RWPE2 (cell line): ENCODE data around the gene DGLUCY.

Source experiments
- ATAC-seq: fragments of 200-7000 bp; cut with Tn5 transposase; 3 replicates; pipeline ENCODE4 v1.9.1; 2021; ENCODE audit warnings: low read depth
- DNase-seq: peaks from one replicate; pipeline ENCODE4 v3.0.0-alpha.2; 2020; ENCODE audit warnings: low spot score
- H3K27ac ChIP-seq: fragments of 450-650 bp; 2 replicates; pipeline ENCODE4 v1.5.1; 2017; ENCODE audit warnings: mild to moderate bottlenecking; ENCODE audit not compliant: poor library complexity, severe bottlenecking
- H3K27me3 ChIP-seq: fragments of 250-450 bp; sonication (Bioruptor Pico); 2 replicates; pipeline ENCODE4 v1.5.1; 2021; ENCODE audit warnings: mild to moderate bottlenecking, moderate library complexity; ENCODE audit not compliant: insufficient read depth, poor library complexity, severe bottlenecking
- H3K36me3 ChIP-seq: fragments of 250-450 bp; sonication (Bioruptor Pico); 2 replicates; pipeline ENCODE4 v1.5.1; 2020; ENCODE audit warnings: low read depth, mild to moderate bottlenecking, moderate library complexity
- H3K4me1 ChIP-seq: fragments of 250-450 bp; sonication (Bioruptor Pico); 2 replicates; pipeline ENCODE4 v1.5.1; 2021; ENCODE audit warnings: mild to moderate bottlenecking, moderate library complexity; ENCODE audit not compliant: insufficient read depth, poor library complexity, severe bottlenecking
- H3K4me3 ChIP-seq: fragments of 250-450 bp; sonication (Bioruptor Pico); 2 replicates; pipeline ENCODE4 v1.5.1; 2021; ENCODE audit warnings: mild to moderate bottlenecking, moderate library complexity; ENCODE audit not compliant: severe bottlenecking
- H3K9me3 ChIP-seq: fragments of 250-450 bp; sonication (Bioruptor Pico); 2 replicates; pipeline ENCODE4 v1.5.1; 2021; ENCODE audit warnings: mild to moderate bottlenecking, moderate library complexity; ENCODE audit not compliant: severe bottlenecking
- CTCF ChIP-seq: fragments of 450-650 bp; IDR thresholded peaks from one replicate; pipeline ENCODE4 v1.5.1; 2017; ENCODE audit warnings: mild to moderate bottlenecking, moderate library complexity; ENCODE audit not compliant: poor library complexity, severe bottlenecking

The DGLUCY gene

GRCh38 chr14:91270619-91271018 lies 156.7 kb downstream of the DGLUCY start:
- TF ChIP-seq CTCF, result no peak
- H3K27ac ChIP-seq, result no peak overlapping the region
- ATAC-seq, result no peak
- no peaks in the 10 kb centered on the region for H3K4me1 ChIP-seq
- no peak for DNase-seq
- no peak overlapping the region for H3K4me3 ChIP-seq
- H3K9me3 ChIP-seq, result no peaks in the 10 kb centered on the region
- no peaks in the 10 kb centered on the region for H3K27me3 ChIP-seq
- H3K36me3 ChIP-seq, result peaks cover 20% of the 10 kb centered on the region; the same call in 1 of the 2 replicates

- Histone ChIP-seq H3K27ac (no peak overlapping the region), H3K36me3 (peaks cover 27% of the 10 kb centered on the region), H3K9me3 (no peaks in the 10 kb centered on the region), H3K27me3 (no peaks in the 10 kb centered on the region), H3K4me3 (no peak overlapping the region), H3K4me1 (no peaks in the 10 kb centered on the region)
- no peak for TF ChIP-seq CTCF
- DNase-seq (no peak), ATAC-seq (no peak)
Measured at GRCh38 chr14:91271639-91272038, 157.8 kb downstream of the DGLUCY start.

GRCh38 chr14:91272341-91273272 lies 158.7 kb downstream of the DGLUCY start:
- no peak overlapping the region for H3K27ac ChIP-seq
- no peak for ATAC-seq
- H3K4me1 ChIP-seq, result peaks cover 4% of the 10 kb centered on the region
- no peak overlapping the region for H3K4me3 ChIP-seq
- peaks cover 37% of the 10 kb centered on the region for H3K36me3 ChIP-seq
- no peak for DNase-seq
- no peaks in the 10 kb centered on the region for H3K27me3 ChIP-seq
- no peak for TF ChIP-seq CTCF
- H3K9me3 ChIP-seq, result no peaks in the 10 kb centered on the region

- Histone ChIP-seq H3K4me1 (peaks cover 12% of the 10 kb centered on the region), H3K9me3 (no peaks in the 10 kb centered on the region), H3K27ac (no peak overlapping the region), H3K27me3 (no peaks in the 10 kb centered on the region), H3K36me3 (peaks cover 45% of the 10 kb centered on the region), H3K4me3 (no peak overlapping the region)
- no peak for TF ChIP-seq CTCF
- DNase-seq, result no peak
- ATAC-seq, result no peak
Measured at GRCh38 chr14:91273273-91273884, 159.5 kb downstream of the DGLUCY start.
